ENCODE data around the gene PPP2R2C. TPM values are rescaled to one million over a fixed set of nuclear protein-coding genes. Genes with fewer than 3 reads are reported as not detected.

Gene PPP2R2C
- total RNA-seq, 2 donors from 2014 or later, result 0.66 to 0.78 TPM

GRCh38 chr4:6471307-6472007, 957 bp downstream of the PPP2R2C start:
- H3K36me3 ChIP-seq (replicated peaks in 1 of 2; ENCODE audit: insufficient read depth in 1 of 2, low read depth in 2 of 2), result no peaks in the 10 kb centered on the region
- H3K4me1 ChIP-seq, result peaks cover 13% of the 10 kb centered on the region
- no peak for ATAC-seq
- no peaks in the 10 kb centered on the region for H3K9me3 ChIP-seq
- intact Hi-C loops (cut with DNase I), result no loop called here
- DNase-seq, result no peak
- H3K27ac ChIP-seq, result no peak overlapping the region
- H3K27me3 ChIP-seq, result peaks cover 0 to 4% of the 10 kb centered on the region in 2 donors
- WGBS, 2 donors, result 2 to 10% methylated on average over 3 to 27 of the region's 28 CpGs
- TF ChIP-seq POLR2A (IDR thresholded peaks at IDR 0.05), result no peak
- TF ChIP-seq, protein P1, sequence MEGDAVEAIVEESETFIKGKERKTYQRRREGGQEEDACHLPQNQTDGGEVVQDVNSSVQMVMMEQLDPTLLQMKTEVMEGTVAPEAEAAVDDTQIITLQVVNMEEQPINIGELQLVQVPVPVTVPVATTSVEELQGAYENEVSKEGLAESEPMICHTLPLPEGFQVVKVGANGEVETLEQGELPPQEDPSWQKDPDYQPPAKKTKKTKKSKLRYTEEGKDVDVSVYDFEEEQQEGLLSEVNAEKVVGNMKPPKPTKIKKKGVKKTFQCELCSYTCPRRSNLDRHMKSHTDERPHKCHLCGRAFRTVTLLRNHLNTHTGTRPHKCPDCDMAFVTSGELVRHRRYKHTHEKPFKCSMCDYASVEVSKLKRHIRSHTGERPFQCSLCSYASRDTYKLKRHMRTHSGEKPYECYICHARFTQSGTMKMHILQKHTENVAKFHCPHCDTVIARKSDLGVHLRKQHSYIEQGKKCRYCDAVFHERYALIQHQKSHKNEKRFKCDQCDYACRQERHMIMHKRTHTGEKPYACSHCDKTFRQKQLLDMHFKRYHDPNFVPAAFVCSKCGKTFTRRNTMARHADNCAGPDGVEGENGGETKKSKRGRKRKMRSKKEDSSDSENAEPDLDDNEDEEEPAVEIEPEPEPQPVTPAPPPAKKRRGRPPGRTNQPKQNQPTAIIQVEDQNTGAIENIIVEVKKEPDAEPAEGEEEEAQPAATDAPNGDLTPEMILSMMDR (IDR thresholded peaks at IDR 0.05), result no peak
- no peak overlapping the region for H3K4me3 ChIP-seq

- DNase-seq (peak; percentile 25 to 54 (median 32)), ATAC-seq (peak; percentile 47)
- Histone ChIP-seq H3K36me3 (replicated peaks in 1 of 2; ENCODE audit: insufficient read depth in 1 of 2, low read depth in 2 of 2) (no peaks in the 10 kb centered on the region), H3K4me1 (peaks cover 13% of the 10 kb centered on the region), H3K27ac (no peak overlapping the region), H3K27me3 (peaks cover 0 to 4% of the 10 kb centered on the region in 2 donors), H3K9me3 (no peaks in the 10 kb centered on the region), H3K4me3 (no peak overlapping the region)
- intact Hi-C loops (cut with DNase I), result no loop called here
- no peak for TF ChIP-seq POLR2A (IDR thresholded peaks at IDR 0.05)
- TF ChIP-seq, protein P1 (IDR thresholded peaks at IDR 0.05), result no peak
- WGBS, 2 donors, result 0 to 20% methylated on average over 1 to 73 of the region's 85 CpGs
Observed at GRCh38 chr4:6470502-6471306, 1.7 kb downstream of the PPP2R2C start.

DNA sequence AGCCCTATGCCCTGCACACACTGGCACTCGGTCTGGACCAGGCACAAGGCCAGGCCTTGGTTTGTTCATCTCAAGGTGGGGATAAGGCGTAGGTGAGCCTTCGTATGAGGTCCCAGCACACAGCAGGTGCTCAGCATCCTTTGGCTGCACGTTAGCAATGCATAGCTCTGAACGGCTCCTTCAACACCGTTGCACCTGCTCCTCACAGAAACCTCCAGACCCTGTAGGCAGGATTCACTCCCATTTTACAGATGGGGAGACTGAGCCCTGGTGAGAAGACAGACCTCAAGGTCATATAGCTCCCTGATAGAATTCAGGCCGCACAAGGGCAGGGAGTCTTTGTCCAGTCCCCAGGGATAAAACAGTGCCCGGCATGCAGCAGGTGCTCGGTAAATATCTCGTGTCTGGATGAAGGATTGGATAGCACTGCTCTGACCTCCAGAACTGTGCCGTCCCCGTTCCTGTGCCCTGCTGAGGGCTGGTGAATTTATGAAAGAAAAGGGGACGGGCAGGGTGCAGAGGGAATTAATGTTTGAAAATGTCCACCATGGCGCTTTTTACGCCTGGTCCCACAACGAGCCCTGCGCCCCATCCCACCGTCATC, 2.4 kb downstream of the PPP2R2C start:
- H3K4me1 ChIP-seq, result peaks cover 13% of the 10 kb centered on the region
- DNase-seq (no peak), ATAC-seq (no peak)
- WGBS, 2 donors, result 30 to 35% methylated on average over 17 to 18 of the region's 18 CpGs
- H3K9me3 ChIP-seq, result no peaks in the 10 kb centered on the region
- intact Hi-C loops (cut with DNase I), result no loop called here
- H3K36me3 ChIP-seq (replicated peaks in 1 of 2; ENCODE audit: insufficient read depth in 1 of 2, low read depth in 2 of 2), result no peaks in the 10 kb centered on the region
- H3K27me3 ChIP-seq, result peaks cover 0 to 4% of the 10 kb centered on the region in 2 donors
- no peak overlapping the region for H3K27ac ChIP-seq
- TF ChIP-seq, protein P1 (IDR thresholded peaks at IDR 0.05), result no peak
- TF ChIP-seq POLR2A (IDR thresholded peaks at IDR 0.05), result no peak
- H3K4me3 ChIP-seq, result no peak overlapping the region

GRCh38 chr4:6469144-6469543, 3.3 kb downstream of the PPP2R2C start:
- peaks cover 0 to 4% of the 10 kb centered on the region in 2 donors for H3K27me3 ChIP-seq
- no peak for TF ChIP-seq POLR2A (IDR thresholded peaks at IDR 0.05)
- TF ChIP-seq, protein P1 (IDR thresholded peaks at IDR 0.05), result no peak
- no peaks in the 10 kb centered on the region for H3K9me3 ChIP-seq
- WGBS, 2 donors, result 23 to 52% methylated on average over 3 of the region's 3 CpGs
- ATAC-seq, result no peak
- DNase-seq, result no peak
- H3K4me1 ChIP-seq, result peaks cover 13% of the 10 kb centered on the region
- no peak overlapping the region for H3K27ac ChIP-seq
- intact Hi-C loops (cut with DNase I), result no loop called here
- no peaks in the 10 kb centered on the region for H3K36me3 ChIP-seq (replicated peaks in 1 of 2; ENCODE audit: insufficient read depth in 1 of 2, low read depth in 2 of 2)
- H3K4me3 ChIP-seq, result no peak overlapping the region

All from body of pancreas (tissue), 4 donors.